Measurements from ENCODE around the gene CLIC3. TPM values are rescaled to one million over a fixed set of nuclear protein-coding genes. Genes with fewer than 3 reads are reported as not detected.

Gene CLIC3
- total RNA-seq, 3 donors from 2014 or later (not counting 1 experiment from before 2014, with no cell fraction given): 144 to 286 (median 161) TPM

DNA sequence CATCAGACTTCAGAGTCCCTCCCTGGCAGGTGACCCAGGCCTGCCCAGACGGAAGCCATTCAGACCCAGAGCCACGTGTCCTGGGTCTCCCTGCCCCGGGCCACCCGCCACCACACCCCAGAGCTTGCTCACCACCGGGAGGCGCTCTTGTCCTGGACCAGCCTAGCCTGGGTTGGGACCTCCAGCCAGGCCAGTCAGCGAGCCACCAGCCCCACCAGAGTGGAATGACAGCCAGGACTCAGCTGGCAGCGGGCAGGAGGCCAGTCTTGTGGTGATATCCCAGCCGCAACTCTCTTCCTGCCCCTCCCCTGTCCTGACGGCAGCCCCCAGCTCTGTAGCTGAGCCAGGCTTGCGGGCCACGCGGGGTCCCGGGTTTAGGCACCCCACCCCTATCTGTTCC, 20.7 kb downstream of the CLIC3 start:
- peak overlapping the region; percentile 26 for H3K4me3 ChIP-seq (ENCODE audit: low read length)
- H3K27ac Mint-ChIP-seq: peak overlapping the region; percentile 78 to 80
- H3K4me1 ChIP-seq (ENCODE audit: control insufficient read depth, insufficient read depth, low read length): peaks cover 59% of the 10 kb centered on the region

DNA sequence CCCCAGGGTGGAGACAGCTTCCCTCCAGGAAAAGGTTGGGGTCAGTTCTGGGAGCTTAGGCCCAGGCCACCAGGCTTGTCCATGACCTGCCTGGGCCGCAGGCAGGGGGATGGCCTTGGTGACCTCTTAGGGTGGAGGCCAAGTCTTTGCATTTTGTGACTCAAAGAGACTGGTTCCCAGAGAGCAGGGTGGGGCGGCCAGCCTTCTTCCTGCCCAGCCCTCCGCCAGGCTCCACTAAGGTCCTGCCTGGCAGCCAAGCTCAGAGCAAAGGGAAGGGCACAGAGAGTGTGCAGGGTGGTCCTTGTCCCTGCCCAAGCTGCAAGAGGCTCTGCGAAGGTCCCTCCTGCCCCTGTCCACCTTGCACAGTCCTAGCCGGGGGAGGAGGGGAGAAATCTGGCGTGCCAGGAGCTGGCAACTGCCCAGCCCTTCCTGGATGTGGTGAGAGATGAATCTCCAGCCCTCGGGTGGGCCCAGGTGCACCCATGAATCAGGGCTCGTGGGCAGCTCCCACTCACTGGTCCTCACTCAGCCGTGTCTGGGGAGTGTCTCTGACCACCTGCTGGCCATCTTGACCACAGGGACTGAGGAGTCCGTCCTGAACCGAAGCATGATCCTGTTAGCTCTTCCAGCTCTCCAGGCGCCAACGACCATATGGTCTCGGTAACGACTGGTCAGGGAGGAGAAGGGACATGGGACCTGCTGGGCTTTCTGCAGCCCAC, 21.4 kb downstream of the CLIC3 start:
- ATAC-seq (no peak), DNase-seq (peak in 1 of 2 donors; percentile 45)
- H3K4me1 ChIP-seq (ENCODE audit: control insufficient read depth, insufficient read depth, low read length): peaks cover 59% of the 10 kb centered on the region
- H3K4me3 ChIP-seq (ENCODE audit: low read length): peak overlapping the region; percentile 26
- Mint-ChIP-seq H3K36me3 (no peaks in the 10 kb centered on the region), H3K27ac (peak overlapping the region; percentile 78 to 80), H3K4me1 (peaks cover 6 to 41% of the 10 kb centered on the region in 2 donors), H3K27me3 (ENCODE audit: low read depth in 2 of 2) (no peaks in the 10 kb centered on the region), H3K4me3 (peak overlapping the region; percentile 83), H3K9me3 (no peaks in the 10 kb centered on the region)
- H3K27ac ChIP-seq (ENCODE audit: low read length): peak overlapping the region; percentile 51
- no peaks in the 10 kb centered on the region for H3K9me3 ChIP-seq (ENCODE audit: control insufficient read depth, insufficient read depth, low read length)
- no peaks in the 10 kb centered on the region for H3K27me3 ChIP-seq (ENCODE audit: control insufficient read depth, insufficient read depth, low read length)
- 34% methylated on average over 15 of the region's 15 CpGs for WGBS (ENCODE audit: insufficient coverage)
- TF ChIP-seq, protein P1, sequence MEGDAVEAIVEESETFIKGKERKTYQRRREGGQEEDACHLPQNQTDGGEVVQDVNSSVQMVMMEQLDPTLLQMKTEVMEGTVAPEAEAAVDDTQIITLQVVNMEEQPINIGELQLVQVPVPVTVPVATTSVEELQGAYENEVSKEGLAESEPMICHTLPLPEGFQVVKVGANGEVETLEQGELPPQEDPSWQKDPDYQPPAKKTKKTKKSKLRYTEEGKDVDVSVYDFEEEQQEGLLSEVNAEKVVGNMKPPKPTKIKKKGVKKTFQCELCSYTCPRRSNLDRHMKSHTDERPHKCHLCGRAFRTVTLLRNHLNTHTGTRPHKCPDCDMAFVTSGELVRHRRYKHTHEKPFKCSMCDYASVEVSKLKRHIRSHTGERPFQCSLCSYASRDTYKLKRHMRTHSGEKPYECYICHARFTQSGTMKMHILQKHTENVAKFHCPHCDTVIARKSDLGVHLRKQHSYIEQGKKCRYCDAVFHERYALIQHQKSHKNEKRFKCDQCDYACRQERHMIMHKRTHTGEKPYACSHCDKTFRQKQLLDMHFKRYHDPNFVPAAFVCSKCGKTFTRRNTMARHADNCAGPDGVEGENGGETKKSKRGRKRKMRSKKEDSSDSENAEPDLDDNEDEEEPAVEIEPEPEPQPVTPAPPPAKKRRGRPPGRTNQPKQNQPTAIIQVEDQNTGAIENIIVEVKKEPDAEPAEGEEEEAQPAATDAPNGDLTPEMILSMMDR (IDR thresholded peaks at IDR 0.05): no peak
- intact Hi-C loops (cut with micrococcal nuclease): no loop called here
- H3K36me3 ChIP-seq (ENCODE audit: control insufficient read depth, insufficient read depth, low read length): no peaks in the 10 kb centered on the region

More for the DNA sequence above, 20.7 kb downstream of the CLIC3 start:
- 10% methylated on average over 14 of the region's 14 CpGs for WGBS (ENCODE audit: insufficient coverage)
- no peaks in the 10 kb centered on the region for H3K36me3 Mint-ChIP-seq
- intact Hi-C loops (cut with micrococcal nuclease): no loop called here
- no peaks in the 10 kb centered on the region for H3K27me3 Mint-ChIP-seq (ENCODE audit: low read depth in 2 of 2)
- no peaks in the 10 kb centered on the region for H3K9me3 Mint-ChIP-seq
- Histone ChIP-seq H3K27me3 (ENCODE audit: control insufficient read depth, insufficient read depth, low read length) (no peaks in the 10 kb centered on the region), H3K9me3 (ENCODE audit: control insufficient read depth, insufficient read depth, low read length) (no peaks in the 10 kb centered on the region), H3K36me3 (ENCODE audit: control insufficient read depth, insufficient read depth, low read length) (no peaks in the 10 kb centered on the region), H3K27ac (ENCODE audit: low read length) (peak overlapping the region; percentile 51)
- ATAC-seq (peak; percentile 11 to 19 (median 17)), DNase-seq (peak in 1 of 2 donors; percentile 55)
- H3K4me1 Mint-ChIP-seq: peaks cover 6 to 39% of the 10 kb centered on the region in 2 donors
- TF ChIP-seq, protein P1 (IDR thresholded peaks at IDR 0.05): peak; percentile 44
- H3K4me3 Mint-ChIP-seq: peak overlapping the region; percentile 83

DNA sequence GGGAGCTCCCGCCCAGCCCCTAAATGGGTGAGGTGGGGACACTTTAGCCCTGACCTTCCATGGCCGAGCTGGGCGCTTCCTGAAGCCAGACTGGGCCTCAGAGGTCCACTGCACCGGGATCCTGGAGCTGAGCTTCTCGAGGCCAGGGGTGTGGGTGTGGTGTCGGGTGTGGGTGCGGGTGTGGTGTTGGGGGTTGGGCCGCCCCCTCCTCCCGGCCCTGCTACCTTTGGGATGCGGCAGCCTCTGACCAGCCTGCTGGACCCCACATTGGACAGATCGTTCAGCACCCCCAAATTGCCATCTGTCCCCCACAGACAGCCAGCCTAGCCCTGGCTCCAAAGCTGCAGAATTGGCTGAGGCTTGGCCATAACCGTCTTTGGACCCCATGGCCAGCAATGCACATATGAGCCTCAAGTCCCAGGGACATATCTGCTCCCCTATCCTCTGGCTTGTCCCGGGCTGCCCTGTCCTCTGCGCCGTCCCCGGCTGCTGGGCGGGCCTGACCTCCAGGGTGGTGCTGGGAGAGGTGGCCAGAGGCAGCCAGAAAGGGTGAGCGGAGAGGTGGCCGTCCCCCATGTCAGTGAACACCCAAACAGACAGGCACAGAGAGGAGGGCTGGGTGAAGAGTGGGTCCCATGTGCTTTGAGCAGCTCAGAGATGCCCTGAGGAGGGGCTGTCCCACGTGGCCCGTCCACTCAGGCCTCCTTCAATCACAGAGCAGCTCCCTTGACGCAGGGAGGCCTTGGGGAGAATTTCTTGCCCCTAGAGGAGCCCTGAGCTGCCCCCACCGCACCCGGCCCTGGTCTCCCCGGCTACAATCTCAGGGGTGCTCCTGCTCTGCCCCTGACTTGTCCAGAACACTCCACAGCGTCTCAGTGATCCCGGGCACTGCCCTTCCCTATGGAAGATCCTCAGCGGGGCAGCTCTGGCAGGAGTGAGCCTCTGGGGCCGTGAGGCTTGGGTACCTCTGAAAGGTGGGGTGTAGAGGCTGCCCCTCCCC, 22.4 kb downstream of the CLIC3 start:
- Mint-ChIP-seq H3K27me3 (ENCODE audit: low read depth in 2 of 2) (no peaks in the 10 kb centered on the region), H3K4me3 (no peak overlapping the region), H3K4me1 (peaks cover 6 to 42% of the 10 kb centered on the region in 2 donors), H3K9me3 (no peaks in the 10 kb centered on the region), H3K36me3 (no peaks in the 10 kb centered on the region), H3K27ac (peak overlapping the region in 1 of 2 donors; percentile 38)
- 91% methylated on average over 29 of the region's 29 CpGs for WGBS (ENCODE audit: insufficient coverage)
- intact Hi-C loops (cut with micrococcal nuclease): no loop called here
- no peaks in the 10 kb centered on the region for H3K36me3 ChIP-seq (ENCODE audit: control insufficient read depth, insufficient read depth, low read length)
- H3K4me3 ChIP-seq (ENCODE audit: low read length): no peak overlapping the region
- H3K27me3 ChIP-seq (ENCODE audit: control insufficient read depth, insufficient read depth, low read length): no peaks in the 10 kb centered on the region
- no peak for ATAC-seq
- H3K4me1 ChIP-seq (ENCODE audit: control insufficient read depth, insufficient read depth, low read length): peaks cover 59% of the 10 kb centered on the region
- H3K9me3 ChIP-seq (ENCODE audit: control insufficient read depth, insufficient read depth, low read length): no peaks in the 10 kb centered on the region
- TF ChIP-seq, protein P1 (IDR thresholded peaks at IDR 0.05): no peak
- peak overlapping the region; percentile 51 for H3K27ac ChIP-seq (ENCODE audit: low read length)
- DNase-seq: no peak
